GM19240 (cell line): Measurements from ENCODE around the gene COQ6.
"Not testable (repeated sequence)": the region's sequence is repeated elsewhere in the genome, so short reads cannot be mapped to it uniquely, and the experiment has no call there.

Source experiments
- DNase-seq: peaks from one replicate; pipeline ENCODE4 v3.0.0; 2011; ENCODE audit warnings: low spot score; ENCODE audit not compliant: insufficient read length

The COQ6 gene

DNA sequence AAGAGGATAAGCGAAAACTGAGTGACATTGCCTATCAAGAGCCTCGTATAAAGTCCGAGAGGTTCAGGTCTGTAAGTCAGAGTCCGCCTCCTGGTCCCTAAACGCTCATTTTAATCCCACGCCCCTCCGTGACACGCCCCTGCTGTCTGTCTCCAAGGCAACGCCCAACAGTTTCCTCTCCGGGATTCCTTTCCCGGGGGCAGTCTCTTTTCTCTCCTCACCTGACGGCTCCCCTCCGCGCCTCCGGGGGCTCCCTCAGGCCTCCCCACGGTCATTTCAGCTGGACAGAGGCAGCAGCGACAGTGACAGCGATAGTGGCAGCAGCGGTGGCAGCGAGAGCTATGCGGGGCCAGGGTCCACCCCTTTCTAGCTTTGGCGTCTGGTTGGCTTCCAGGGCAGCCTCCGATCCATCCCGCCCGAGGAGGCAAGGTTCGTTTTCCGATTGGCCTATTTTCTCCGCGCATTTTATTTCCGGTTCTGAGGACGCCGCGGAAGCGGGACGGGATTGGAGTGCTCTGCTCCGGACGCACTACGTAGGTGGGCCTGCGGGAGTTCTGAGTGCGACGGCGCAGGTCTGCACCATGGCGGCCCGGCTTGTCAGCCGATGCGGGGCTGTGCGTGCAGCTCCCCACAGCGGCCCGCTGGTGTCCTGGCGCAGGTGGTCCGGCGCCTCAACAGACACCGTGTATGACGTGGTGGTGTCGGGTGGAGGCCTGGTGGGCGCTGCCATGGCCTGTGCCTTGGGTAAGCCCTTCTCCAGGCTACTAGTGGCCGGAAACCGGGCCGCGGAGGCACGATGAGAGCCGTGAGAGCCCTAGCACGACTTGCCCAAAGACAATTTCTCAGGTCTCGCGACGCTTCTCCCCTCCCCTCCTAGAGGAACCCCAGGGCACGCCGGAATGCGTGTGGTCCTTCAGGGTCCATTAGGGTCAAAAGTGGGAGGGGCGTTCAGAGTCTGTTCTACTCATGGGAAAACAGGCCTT lies at the start of gene COQ6, which contains the start of gene FAM161B:
COQ6 (plus strand) TSS at position 551 of the 983 bp plus-strand sequence; CDS start at position 582, 31 bp downstream.
FAM161B (minus strand) TSS at position 343 of the 983 bp plus-strand sequence; CDS start at position 275, 68 bp downstream.
- peak; percentile 77 for DNase-seq

DNA sequence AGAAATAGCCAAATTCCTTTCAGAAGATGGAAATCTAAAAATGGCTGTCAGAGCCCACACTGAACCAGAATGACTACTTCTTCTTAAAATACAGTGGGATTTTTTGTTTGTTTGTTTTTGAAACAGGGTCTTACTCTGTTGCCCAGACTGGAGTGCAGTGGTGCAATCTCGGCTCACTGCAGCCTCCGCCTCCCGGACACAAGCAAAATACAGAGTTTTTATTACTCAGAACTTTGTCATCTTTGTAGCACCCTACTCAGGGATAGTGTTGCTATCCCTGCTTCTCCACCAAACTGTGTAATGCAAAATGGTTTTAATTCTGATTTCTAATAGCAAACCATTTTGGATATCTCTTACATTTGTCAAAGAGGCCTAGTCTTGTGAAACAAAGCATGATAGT lies 47.1 kb upstream of the COQ6 start:
- DNase-seq = no peak

DNA sequence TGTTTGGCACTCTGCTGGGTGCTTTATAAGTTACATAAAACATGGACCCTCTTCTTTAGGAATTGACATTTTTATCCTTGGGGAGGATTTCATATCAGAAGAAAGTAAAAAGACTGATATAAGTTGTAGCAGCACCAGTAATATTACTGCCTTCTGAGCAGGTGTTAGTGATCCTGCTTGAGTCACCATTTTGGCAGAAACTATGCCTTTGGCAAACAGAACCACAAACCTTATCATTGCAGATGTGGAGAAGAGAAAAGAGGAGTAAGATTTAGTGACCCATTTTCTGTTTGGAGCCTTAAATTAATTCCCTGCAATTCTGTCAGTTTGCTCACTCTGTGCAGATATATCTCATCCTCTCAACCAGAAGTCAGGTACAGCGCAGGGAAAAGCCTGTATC lies 40.4 kb upstream of the COQ6 start:
- no peak for DNase-seq

DNA sequence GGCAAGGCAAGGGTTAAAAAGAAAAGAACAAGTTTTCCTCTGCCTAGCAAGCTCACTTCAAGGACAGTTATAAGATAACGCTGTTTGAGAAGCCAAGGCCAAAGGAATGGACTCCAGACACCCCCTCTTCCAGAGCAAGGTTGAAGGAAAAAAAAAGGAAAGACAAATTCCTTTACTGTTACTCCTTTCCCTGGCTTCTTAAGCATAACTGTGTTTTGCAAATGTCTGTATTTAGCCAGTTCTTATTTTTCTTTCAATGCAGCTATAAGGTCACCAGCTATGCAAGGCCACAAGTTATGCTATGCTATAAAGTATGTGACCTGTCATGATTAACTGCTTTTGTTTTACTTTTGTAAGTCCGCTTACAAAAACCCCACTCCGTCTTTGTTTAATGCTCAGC lies 36.8 kb upstream of the COQ6 start:
- DNase-seq = no peak

DNA sequence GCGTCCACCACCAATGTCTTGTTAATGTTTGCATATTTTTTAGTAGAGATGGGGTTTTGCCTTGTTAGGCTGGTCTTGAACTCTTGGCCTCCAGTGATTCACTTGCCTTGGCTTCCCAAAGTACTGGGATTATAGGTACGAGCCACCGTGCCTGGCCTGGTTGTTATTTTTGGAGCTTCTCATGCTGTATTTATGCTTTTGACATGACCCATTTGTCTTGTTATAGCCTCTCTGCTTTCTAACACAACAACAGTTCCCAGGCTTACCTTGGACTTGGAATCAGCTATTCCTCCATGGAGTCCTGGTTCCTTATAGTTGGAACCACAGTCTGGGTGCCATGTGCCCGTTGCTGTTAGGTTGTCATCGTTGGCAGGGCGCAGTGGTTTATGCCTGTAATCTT lies 33.8 kb upstream of the COQ6 start:
- DNase-seq = no peak

DNA sequence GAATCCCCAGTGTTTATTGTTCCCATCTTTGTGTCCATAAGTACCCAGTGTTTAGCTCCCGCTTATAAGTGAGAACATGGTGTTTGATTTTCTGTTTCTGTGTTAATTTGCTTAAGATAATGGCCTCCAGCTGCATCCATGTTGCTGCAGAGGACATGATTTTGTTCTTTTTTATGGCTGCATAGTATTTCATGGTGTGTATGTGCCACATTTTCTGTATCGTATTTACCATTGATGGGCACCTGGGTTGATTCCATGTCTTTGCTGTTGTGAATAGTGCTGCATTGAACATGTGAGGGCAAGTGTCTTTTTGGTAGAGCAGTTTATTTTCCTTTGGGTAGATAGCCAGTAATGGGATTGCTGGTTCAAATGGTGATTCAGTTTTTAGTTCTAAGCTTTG lies 30.6 kb upstream of the COQ6 start:
- not testable (repeated sequence) for DNase-seq

DNA sequence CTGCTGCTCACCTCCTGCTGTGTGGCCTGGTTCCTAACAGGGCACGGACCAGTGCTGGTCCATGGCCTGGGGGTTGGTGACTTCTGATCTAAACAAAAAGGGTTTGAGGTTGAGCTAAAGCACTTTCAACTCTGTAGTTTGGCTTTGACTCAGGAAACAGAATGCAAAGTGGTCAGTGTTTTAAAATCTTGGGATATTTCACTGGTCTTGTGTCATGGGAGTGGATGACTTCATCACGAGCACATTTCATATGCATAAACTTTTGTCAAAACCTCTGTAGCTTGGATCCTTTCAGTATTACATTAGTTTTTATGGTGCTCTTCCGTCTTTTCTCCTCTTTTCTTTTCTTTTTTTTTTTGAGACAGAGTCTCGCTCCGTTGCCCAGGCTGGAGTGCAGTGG lies 25.8 kb upstream of the COQ6 start:
- no peak for DNase-seq

DNA sequence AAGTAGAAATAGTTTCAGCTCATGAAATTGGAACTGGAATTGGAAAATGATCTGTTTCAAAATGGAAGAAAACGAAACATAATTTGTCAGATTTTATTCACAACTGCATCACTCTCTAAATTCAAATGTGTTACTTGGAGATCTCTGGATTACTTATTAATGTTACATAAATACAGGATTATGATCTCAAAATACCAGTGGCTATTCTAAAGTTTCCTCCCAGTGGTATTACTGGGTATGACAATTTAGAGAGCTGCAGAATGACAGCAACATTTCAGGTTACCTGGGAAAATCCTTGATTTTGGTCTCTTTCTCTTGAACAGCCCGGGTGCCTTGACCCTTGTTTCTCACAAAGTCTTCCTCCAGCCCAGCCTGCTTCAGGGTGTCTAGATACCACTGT lies 14.4 kb upstream of the COQ6 start:
- DNase-seq = no peak

DNA sequence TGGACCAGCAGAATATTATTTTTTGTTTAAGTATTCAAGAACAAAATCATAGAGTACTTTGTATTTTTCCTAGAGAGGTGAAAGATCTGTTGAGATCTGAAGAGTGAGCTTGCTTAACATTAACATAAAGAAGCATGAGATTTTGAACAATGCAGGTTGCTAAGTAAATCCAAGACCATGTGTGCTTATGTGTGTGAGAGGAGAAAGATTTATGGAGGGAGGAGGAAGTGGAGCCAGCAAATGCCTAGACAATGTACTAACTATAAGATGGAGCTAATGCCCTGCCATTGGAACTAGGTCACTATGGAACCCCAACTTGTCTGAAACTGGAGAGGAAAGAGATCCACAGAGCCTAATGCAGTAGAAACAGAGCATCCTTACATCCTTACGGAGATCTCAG lies 13.6 kb upstream of the COQ6 start:
- no peak for DNase-seq

DNA sequence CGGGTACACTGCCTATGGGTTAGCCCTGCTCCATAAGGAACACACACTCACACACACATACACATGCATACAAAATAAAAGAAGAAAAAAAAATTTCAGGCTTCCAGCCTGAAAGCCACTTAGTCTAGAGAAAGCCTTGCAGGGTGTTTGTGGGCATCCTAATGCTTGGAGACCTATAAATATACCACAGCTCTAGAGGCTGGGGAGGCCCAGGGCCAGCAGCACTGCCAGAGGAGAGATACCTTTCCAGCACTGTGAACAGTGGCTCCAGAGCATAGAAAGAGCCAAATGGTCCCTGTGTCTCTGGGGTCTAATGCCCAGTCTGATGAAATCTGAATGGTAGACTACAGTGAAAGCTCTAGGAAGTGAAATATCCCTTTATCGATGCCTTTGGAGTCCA lies 13.1 kb upstream of the COQ6 start:
- DNase-seq = no peak

DNA sequence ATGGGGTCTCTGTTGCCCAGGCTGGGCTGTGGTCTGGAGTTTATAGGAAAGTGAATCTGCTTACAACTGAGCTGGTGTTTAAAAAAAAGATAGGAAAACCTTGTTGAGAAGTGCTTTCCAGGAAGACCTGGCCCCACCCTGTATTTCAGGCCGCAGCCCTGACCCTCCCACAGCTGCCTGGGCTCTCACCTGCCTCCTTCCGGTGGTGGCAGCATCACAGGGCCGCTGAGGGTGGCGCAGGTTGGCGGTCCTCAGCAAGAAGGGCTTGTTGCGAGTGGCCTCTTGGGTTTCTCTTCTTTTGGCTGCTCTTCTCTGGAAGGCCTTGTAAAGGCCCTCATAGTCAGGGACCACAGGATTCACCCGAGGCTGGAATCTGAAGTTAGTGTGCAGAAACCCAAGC lies 7.9 kb upstream of the COQ6 start:
- DNase-seq = no peak

DNA sequence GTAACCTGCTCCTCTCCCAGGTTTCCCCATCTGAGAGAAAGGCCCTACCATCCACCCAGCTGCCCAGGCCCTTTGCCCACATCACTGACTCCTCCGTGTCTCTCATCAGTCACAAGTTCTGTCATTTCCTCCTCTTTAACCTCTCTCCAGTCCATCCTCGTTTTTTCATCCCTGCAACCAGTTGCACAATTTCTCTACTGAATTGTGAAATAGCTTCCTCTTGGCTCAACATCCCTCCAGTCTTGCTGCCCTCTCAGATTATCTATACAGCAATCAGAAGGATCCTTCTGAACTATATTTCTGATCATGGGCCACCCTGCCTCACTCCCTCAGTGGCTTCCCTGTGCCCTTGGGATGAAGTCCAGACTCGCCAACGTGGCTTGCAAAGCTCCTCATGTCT lies 7.0 kb upstream of the COQ6 start:
- no peak for DNase-seq

DNA sequence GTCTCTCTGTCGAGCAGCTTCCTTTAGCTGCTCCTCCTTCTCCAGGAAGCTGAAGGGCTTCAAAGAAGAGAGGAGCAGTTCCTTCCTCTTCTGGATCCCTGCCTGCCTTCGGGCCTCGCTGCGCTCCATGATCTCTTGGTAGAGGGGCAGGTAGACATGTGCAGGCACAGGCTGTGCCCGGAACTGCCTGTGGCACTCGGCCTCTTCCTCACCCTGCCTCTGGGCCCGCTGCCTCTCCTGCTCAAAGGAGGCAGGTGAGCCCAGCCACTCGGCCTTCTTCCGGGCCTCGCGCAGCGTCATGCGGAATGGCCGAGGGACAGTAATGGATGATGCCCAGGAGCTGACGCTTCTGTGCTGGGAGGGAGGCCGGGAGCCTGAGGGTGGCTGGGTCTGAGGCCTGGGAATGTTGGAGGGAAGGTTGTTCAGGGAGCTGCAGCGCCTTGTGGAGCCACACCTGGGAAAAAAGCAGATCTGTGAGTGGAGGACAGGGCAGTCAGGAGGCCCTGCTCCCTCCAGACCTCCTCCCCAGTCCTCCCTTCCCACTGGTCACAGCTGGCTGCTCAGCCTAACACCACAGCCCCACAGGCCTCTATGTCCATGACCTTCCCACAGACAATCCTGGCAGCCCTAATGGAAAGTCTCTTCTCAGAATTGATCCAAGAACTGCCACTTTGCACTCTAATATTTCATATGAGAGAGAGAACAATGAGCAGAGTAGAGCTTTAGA lies 5.5 kb upstream of the COQ6 start:
- DNase-seq = no peak

DNA sequence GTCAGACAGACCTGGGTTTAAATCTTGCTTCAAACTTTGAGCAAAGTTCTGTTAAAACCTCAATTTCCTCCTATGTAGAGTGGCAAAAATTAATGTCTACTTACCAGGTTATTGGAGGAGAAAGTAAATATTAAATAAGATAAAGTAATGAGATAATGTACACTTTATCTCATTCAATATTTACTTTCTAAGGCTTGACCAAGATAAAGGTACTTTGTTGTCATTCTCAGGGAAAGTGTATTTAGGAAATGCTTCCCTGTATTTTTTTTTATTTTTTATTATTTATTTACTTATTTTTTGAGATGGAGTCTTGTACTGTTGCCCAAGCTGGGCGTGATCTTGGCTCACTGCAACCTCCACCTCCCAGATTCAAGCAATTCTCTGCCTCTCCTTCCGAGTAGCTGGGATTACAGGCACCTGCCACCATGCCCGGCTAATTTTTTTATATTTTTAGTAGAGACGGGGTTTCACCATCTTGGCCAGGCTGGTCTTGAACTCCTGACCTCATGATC lies 4.9 kb upstream of the COQ6 start:
- DNase-seq = no peak

DNA sequence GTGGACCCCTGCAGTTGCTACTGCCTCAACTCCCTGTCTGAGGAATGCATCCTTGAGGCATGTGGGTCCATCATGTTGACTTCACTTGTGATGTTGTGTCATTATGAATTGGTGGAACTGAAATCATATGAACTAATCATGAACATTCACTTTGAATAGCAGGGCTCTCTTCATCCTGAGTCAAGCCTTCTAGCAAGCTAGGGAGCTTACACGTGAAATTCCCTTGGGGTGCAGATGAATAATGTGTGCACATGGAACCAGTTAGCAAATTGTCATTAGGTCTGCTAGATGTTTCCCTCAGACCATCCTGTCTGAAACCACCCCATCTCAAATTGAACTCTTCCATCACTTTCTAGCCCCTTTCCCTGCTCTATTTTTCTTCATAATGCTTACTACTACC lies 3.6 kb downstream of the COQ6 start:
- no peak for DNase-seq

DNA sequence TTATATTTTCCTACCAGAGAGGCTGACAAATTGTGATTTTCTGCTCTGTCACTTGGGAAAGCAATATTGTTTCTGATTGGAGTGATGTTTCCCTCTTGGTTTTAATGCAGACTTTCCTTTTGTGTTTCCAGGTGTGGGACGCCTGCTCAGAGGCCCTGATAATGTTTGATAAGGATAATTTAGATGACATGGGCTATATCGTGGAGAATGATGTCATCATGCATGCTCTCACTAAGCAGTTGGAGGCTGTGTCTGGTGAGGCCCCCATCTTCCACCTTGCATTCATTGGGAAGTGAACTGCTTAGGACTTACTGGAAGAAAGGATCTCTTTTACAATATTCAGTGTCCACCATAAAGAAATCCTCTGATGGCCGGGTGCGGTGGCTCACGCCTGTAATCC lies 5.6 kb downstream of the COQ6 start:
- no peak for DNase-seq

DNA sequence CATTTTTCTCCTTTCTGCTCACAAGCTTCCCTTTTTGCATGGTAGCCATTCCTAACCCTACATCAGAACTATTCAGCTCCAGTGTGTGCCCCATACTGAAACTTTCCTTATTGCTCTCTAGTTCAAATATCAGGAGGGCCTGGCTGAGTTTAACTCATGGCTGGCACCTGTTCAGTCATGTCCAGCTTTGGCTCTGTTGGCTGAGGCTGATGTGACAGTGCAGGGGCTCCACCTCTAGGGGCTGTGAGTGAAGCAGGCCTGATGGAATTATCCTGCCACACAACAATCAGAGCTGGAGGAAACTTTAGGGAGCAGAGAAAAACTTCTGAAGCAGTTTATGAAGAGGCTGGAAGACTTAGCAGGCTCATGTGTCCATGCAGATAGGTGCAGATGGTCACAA lies 8.5 kb downstream of the COQ6 start:
- DNase-seq = no peak

DNA sequence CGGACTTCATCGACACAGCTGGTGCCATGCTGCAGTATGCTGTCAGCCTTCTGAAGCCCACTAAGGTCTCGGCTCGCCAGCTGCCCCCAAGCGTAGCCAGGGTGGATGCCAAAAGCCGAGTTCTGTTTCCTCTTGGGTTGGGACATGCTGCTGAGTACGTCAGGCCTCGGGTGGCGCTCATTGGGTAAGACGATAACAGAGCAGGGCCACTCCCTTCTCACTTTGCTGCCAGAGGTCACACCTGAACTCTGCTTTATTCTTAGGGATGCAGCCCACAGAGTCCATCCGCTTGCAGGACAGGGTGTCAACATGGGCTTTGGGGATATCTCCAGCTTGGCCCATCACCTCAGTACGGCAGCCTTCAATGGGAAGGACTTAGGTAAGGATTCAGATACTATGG lies 11.1 kb downstream of the COQ6 start:
- no peak for DNase-seq

DNA sequence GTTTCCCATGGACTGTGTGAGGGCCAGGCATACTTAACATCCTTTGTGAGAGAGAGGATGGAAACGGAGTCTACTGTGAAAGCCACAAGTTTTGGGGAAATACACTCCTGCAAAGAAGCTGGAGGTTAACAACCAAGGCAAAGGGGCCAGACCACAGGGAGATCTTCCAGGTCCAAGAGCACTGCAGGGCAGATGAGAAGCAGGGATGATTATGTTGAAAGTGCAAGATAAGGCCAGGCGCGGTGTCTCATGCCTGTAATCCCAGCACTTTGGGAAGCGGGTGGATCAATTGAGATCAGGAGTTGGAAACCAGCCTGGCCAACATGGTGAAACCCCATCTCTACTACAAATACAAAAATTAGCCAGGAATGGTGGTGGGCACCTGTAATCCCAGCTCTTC lies 15.1 kb downstream of the COQ6 start:
- DNase-seq = no peak

DNA sequence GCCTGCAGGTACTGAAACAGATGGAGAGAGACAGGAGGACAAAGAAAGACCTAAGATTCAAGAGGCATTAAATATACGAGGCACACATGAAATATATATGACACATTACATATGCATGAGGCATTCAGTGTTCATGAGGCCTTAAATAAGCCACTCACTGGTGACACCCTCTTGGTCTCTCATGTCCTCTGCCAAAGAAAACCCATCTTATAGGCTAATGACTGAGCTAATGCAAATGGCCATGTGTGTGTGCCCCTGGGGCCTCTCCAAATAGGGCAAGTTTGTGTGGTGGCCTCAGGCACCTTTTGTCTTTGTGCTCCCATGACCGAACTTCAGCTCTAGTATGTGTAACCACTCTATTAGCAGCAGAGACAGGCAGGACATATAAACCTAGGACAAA lies 18.8 kb downstream of the COQ6 start:
- no peak for DNase-seq

DNA sequence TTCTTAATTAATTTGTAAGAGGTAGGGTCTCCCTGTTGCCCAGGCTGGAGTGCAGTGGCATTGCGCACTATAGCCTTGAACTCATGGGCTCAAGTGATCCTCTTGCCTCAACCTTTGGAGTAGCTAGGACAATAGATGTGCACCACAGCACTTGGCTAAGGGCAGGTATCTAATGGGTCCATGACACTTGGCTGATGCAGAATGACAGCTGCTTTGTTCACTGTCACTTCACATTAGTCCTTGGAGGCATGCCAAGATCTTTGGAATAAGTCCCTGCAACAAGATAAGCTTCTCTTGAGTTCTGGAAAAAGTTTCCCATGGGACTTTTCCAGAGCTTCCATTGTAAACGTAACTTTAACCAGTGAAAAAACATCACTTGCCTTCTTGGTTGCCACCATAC lies 23.4 kb downstream of the COQ6 start:
- DNase-seq = no peak

DNA sequence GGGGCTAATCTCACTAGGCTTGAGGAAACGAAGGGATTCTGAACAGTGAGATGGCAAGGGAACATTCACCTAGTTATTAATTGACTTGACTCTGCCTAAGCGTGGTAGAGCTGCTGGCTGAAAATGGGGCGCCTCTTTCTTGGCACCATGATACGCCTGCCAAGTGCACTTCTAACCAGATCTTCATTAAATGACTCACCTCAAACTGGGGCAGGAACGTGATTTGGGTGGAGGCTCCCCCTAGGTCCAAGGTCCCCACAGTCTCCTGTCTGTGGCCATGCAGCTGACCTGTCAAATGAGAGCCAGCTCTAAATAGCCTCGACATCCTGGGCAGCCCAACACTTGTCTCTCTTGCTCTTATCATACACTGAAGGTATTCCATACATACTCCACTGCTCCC lies 26.0 kb downstream of the COQ6 start:
- DNase-seq = no peak
